ENCODE data around the gene CLEC16A. TPM values are rescaled to one million over a fixed set of nuclear protein-coding genes. Genes with fewer than 3 reads are reported as not detected.

CLEC16A gene
- total and polyA plus RNA-seq, 8 donors: 17.6 to 38.6 (median 21.6) TPM

GRCh38 chr16:11170696-11171447 is 226.5 kb downstream of the CLEC16A start:
- no peak overlapping the region for H3K27ac ChIP-seq
- no peaks in the 10 kb centered on the region for H3K4me1 ChIP-seq
- no peaks in the 10 kb centered on the region for H3K27me3 ChIP-seq
- TF ChIP-seq CTCF (IDR thresholded peaks at IDR 0.05): no peak
- H3K4me3 ChIP-seq: no peak overlapping the region
- peaks cover 0 to 88% of the 10 kb centered on the region in 2 donors for H3K36me3 ChIP-seq
- no peaks in the 10 kb centered on the region for H3K9me3 ChIP-seq
- intact Hi-C loops (cut with DNase I): no loop called here
- ATAC-seq (no peak), DNase-seq (no peak)

- Histone ChIP-seq H3K9me3 (no peaks in the 10 kb centered on the region), H3K27ac (no peak overlapping the region), H3K4me1 (no peaks in the 10 kb centered on the region), H3K4me3 (no peak overlapping the region), H3K36me3 (peaks cover 0 to 85% of the 10 kb centered on the region in 2 donors), H3K27me3 (no peaks in the 10 kb centered on the region)
- TF ChIP-seq CTCF (IDR thresholded peaks at IDR 0.05): no peak
- intact Hi-C loops (cut with DNase I): no loop called here
- DNase-seq (no peak), ATAC-seq (no peak)
Observed at GRCh38 chr16:11171448-11171709, 227.0 kb downstream of the CLEC16A start.

- Histone ChIP-seq H3K4me3 (no peak overlapping the region), H3K4me1 (no peaks in the 10 kb centered on the region), H3K27ac (no peak overlapping the region), H3K9me3 (no peaks in the 10 kb centered on the region), H3K36me3 (peaks cover 0 to 81% of the 10 kb centered on the region in 2 donors), H3K27me3 (no peaks in the 10 kb centered on the region)
- intact Hi-C loops (cut with DNase I): no loop called here
- TF ChIP-seq CTCF (IDR thresholded peaks at IDR 0.05): no peak
- ATAC-seq (no peak), DNase-seq (no peak)
Observed at GRCh38 chr16:11171757-11172299, 227.5 kb downstream of the CLEC16A start.

GRCh38 chr16:11173426-11173825 is 229.1 kb downstream of the CLEC16A start:
- Histone ChIP-seq H3K9me3 (no peaks in the 10 kb centered on the region), H3K27me3 (no peaks in the 10 kb centered on the region), H3K36me3 (peaks cover 0 to 70% of the 10 kb centered on the region in 2 donors), H3K27ac (no peak overlapping the region), H3K4me3 (no peak overlapping the region), H3K4me1 (no peaks in the 10 kb centered on the region)
- TF ChIP-seq CTCF (IDR thresholded peaks at IDR 0.05): no peak
- ATAC-seq (no peak), DNase-seq (no peak)
- intact Hi-C loops (cut with DNase I): no loop called here

GRCh38 chr16:11174141-11174540 is 229.8 kb downstream of the CLEC16A start:
- intact Hi-C loops (cut with DNase I): no loop called here
- Histone ChIP-seq H3K27ac (no peak overlapping the region), H3K4me3 (no peak overlapping the region), H3K27me3 (no peaks in the 10 kb centered on the region), H3K9me3 (no peaks in the 10 kb centered on the region), H3K4me1 (no peaks in the 10 kb centered on the region), H3K36me3 (peaks cover 0 to 68% of the 10 kb centered on the region in 2 donors)
- ATAC-seq: no peak
- TF ChIP-seq CTCF (IDR thresholded peaks at IDR 0.05): no peak
- DNase-seq: no peak
